Progenitor cell of endocrine pancreas (in vitro differentiated cells): Measurements from ENCODE around the gene PPID. TPM values are rescaled to one million over a fixed set of nuclear protein-coding genes. Genes with fewer than 3 reads are reported as not detected.

Source experiments
- total RNA-seq: library from RNA; stranded (reverse); gene quantifications from 2 replicates; pipeline ENCODE4 v1.2.1, GENCODE V29; 2021

The PPID gene
- total RNA-seq, 1 donor from 2014 or later: 49.2 TPM

Other genes with a start within 250 kb of the PPID start
- not detected in 2 replicates for gene RXFP1, start 201.5 kb downstream of the PPID start, total RNA-seq
- gene C4orf46, start 51.5 kb downstream of the PPID start, total RNA-seq: 18.2 and 20.1 TPM in 2 replicates
- 19.9 and 22.5 TPM in 2 replicates for gene ETFDH, start 51.1 kb downstream of the PPID start, total RNA-seq
- gene FNIP2, start 45.6 kb upstream of the PPID start, total RNA-seq: 53.8 and 56.0 TPM in 2 replicates